Activated CD4-positive, alpha-beta T cell treated with anti-CD3 and anti-CD28 coated beads, Interleukin-2, Interleukin-4, amounts not matched to agents 100 ng/mL and 50 ng/mL, durations not matched to agents 16 hours and 8 hours (primary cell): ENCODE results near the gene IPO11.
"Not testable (repeated sequence)": the region's sequence is repeated elsewhere in the genome, so short reads cannot be mapped to it uniquely, and the experiment has no call there.

Source experiments
- DNase-seq: peaks from one replicate; pipeline ENCODE4 v3.0.0-alpha.2; 2020; ENCODE audit warnings: low spot score

Gene IPO11

GRCh38 chr5:62603934-62604333 lies 191.4 kb downstream of the IPO11 start:
- DNase-seq = no peak

DNA sequence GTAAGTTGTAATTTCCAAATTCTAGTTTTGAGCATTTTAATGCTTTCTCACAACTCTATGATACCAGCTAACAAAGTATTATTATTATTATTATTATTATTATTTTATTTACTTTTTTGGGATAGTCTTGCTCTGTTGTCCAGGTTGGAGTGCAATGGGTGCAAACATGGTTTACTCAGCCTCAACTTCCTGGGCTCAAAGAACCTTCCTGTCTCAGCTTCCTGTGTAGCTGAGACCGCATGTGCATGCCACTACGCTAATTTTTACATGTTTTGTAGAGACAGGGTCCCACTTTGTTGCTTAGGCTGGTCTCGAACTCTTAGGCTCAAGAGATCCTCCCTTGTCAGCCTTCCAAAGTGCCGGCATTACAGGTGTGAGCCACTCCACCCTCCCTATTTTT lies 193.1 kb downstream of the IPO11 start:
- DNase-seq = no peak

DNA sequence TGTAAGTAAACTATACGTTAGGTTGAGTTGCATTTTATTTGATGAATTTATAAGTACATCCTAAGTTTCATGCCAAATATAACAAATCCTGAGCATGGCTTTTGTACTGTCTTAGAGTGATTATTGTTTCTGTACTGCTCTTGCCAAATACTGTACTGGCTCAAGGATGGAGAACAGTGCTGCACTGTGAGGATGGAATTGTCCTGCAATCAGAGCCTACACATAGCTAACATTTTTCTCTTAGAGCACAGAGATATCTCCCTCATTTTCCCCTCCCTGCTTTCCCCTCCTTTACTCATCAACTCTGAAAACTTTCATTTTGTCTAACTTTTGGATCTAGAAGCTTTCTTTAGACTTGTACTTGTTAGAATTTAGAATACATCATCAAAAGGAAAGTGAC lies 194.3 kb downstream of the IPO11 start:
- DNase-seq = no peak

DNA sequence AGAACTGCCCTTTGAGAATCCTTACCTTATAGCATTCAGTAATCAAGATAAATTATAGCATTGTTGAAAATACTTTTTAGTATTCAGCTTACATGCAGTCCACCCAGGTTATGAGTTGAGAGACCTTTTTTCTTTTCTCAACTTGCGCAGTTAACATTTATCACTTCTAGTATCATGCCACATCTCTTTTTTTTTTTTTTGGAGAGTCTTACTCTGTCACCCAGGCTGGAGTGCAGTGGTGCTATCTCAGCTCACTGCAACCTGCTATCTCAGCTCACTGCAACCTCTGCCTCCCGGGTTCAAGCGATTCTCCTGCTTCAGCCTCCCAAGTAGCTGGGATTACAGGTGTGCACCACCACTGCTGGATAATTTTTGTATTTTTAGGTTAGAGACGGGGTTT lies 195.1 kb downstream of the IPO11 start:
- DNase-seq = no peak

DNA sequence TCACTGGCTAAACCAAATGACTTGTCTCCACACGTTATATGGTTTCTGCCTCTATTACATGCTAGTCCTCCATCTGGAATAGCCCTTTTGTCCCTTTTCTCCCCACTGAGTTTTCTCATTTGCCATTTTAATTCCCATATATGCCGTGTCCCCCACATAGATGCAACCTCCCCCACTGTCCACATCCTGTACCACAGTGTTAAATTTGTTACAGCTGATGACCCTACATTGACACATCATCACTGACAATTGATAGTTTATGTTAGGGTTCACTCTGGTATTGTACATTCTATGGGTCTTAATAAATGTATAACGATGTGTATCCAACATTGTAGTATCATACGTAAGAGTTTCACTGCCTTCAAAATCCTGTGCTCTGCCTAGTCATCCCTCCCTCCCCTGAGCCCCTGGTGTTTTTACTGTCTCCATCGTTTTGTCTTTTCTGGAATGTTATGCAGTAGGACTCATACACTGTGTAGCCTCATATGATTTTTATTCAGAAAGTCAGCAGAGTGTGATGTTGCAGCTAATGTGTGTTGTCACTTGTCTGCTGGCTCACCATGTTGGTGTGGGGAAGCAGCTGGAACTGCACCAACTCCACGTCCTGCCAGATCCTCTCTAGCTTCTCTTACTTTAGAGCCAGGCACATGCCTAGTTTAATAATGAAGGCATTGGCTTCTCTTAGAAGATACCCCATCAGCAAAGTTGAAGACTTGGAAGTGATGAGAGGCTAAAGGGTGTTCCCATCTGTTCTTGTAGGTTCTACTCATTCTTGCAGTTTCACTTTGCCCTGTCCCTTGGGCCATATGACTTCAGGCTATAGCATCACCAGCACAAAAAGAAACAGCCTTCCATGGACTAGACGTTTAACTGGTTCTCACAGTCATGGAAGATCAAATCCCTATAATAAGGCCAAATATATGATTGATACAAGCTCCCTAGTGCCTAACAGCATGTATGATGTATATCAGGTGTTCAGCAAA lies 196.3 kb downstream of the IPO11 start:
- no peak for DNase-seq

DNA sequence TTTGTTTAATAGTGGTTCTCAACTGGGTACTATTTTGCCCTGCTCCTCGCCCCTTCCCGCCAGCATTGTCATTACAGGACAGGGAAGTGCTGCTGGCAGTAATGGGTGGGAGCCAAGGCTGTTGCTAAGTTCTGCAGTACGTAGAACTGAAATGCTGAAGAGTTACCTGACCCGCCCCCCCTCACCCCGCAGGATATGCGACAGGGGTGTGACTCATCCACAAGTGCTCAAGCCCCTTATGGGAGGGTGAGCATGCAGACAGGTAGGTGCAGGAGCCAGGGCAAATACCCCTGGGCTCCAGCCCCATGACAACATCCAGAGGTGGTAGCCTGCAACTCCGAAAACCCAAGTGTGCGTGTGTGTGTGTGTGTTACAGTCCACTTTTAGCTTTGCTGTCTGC lies 201.8 kb downstream of the IPO11 start:
- DNase-seq = no peak

DNA sequence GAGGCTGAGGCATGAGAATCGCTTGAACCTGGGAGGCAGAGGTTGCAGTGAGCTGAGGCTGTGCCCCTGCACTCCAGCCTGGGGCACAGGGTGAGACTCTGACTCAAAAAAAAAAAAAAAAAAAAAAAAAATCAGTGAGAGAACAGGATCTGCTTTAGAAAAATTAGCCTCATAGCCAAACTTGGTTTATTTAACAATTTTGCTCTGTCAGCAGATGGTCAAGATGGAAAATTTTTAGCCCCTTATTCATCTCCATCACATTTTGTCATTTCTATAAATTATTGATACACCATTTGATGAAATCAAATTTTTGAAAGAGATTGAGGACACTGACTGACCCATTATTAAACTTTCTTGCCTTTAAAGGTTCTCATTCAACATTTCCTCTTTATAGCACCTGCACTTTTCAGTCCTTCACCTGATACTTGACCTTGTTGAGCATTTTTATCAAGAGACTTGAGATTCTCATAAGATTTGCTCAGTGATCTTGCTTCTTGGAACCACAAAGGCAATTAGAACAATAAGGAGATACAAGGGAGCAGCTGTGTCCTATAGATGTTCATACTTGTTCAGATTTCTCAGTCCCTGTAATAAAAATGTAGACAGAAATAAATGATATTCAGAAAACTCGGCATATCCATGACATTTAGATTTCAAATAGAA lies 204.2 kb downstream of the IPO11 start:
- no peak for DNase-seq

- no peak for DNase-seq
These were observed 205.4 kb downstream of the IPO11 start for GRCh38 chr5:62617943-62618342.

- DNase-seq = no peak
These were observed 208.2 kb downstream of the IPO11 start for GRCh38 chr5:62620761-62621160.

DNA sequence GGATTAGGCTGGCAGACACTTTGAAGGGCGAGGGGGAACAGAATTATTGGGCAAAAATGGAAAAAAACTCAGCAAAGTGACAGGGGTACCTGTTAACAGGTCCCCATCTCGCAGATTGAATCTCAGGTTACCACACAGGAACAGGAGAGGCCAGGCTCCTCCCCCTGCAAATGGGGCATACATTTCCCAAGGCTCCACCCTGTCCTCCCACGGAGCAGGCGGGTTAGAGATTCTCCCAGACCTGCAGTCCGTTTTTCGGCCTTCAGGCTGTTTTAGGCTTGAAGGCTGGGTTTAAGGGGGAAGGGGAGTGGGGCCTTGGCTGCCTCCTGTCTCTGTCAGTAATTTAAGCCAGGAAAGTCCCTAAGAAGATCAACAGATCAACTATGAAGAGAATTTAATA lies 208.7 kb downstream of the IPO11 start:
- DNase-seq = no peak

GRCh38 chr5:62623271-62623670 lies 210.7 kb downstream of the IPO11 start:
- no peak for DNase-seq

- not testable (repeated sequence) for DNase-seq
These were observed 211.9 kb downstream of the IPO11 start for GRCh38 chr5:62624436-62624835.

DNA sequence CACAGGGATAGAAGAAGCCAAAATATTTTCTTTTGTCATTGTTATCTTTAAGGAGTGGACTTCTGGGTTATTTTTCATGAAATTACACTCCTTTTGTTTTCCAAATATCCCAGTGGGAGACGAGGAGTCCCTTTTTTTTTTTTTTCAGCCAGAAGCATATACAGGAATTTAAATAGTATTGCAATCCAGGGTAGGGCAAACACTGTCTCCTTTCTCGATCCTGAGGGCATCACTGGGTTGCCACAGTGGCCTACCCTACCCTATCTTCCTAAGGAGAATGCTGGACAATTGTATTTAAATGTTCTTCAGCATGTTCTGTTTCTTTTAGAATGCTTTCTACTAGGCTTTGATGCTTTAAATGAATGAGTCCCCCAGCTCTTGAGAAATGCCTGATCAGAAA lies 214.0 kb downstream of the IPO11 start:
- no peak for DNase-seq

GRCh38 chr5:62627121-62627520 lies 214.6 kb downstream of the IPO11 start:
- DNase-seq = no peak

- no peak for DNase-seq
These were observed 215.3 kb downstream of the IPO11 start for GRCh38 chr5:62627901-62628300.

DNA sequence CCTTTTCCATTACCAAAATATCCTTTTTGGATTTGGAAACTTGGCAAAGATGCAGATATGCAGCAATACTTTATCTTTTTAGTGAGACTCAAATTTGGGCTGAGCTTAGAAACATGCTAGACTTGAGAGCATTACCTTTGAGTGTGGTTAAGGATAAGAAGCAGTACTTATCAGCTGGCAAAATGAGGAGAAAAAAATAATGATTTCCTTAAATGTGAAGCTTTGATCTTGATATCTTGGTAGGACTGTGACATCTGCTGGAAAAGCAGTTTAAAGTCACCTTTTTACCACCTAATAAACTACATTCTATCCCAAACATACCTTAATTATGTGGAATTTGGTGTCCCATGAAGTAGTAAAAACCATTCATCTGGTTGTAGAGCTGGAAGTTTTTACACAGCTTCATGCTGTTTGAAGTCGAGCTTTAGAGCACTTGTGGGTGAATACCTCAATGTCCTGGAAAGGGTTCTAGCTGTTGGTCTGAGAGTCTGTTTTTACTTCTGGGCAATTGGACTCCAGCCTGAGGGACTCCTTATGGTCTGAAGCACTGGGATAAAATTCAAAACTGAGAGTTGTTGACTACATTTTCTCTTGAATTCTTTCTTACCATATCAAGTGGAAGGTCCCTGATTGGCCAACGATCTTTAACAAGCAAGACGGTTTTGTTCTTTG lies 219.5 kb downstream of the IPO11 start:
- DNase-seq = no peak

- DNase-seq = no peak
These were observed 220.7 kb downstream of the IPO11 start for GRCh38 chr5:62633243-62633642.

GRCh38 chr5:62640446-62640845 lies 227.9 kb downstream of the IPO11 start:
- no peak for DNase-seq

DNA sequence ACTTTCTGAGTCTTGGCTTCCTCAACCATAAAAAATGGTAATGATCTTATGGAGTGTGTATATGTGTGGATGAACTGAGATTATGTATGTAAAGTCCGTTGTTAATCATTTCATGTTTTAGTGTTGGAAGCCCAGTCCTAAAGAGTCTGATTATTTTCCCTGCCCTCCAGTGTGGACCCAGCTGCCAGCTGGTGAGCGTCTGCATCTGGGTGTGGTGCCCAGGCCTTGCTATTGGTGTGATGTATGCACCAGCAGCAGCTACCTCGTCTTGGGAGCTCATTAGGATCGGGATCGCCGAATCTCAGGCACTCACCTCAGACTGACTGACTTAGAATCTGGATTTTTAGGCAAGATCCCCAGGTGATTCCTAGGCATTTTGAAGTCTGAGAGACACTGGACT lies 229.9 kb downstream of the IPO11 start:
- DNase-seq = no peak

DNA sequence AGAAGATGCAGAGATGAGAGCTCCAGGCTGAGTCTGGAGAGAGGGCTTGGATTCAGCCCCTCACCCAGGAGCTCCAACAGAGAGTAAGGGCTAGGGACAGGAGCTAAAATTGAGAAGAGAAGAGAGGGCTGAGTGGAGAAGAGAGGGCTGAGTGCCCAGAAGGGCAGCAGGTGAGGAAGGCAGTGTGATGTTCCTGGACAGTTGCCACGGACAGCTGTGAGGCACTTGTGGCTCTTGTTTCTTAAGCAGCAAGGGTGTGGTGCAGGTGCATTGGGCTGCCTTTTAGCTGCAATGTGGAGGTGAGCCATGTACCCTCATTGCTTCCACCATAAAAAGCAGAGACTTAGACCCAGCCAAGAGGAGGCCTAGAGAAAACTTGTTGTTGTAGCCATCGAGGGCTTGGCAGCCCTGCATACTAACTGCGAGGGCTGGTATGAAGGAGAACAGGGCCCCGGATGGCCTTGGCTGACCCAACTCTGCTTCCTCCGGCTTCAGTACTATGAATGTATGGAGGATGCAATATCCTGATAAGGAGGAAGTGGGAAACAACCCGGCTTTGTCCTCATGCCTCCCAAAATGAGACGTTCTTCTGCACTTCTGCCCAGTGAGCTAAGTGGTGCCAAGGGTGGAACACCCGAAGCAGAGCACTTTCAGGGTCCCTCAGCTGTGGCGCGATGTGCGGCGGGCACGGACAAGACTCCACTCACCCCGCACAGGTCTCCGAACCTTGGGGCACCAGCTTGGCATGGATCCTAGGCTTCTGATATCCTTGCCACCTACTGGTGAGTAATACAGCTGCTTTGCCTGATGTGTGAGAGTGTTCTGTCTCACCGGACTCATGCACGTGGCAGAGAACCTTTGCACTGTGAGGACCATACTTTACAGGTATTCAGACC lies 231.2 kb downstream of the IPO11 start:
- no peak for DNase-seq

GRCh38 chr5:62645223-62645622 lies 232.7 kb downstream of the IPO11 start:
- no peak for DNase-seq

GRCh38 chr5:62647241-62647640 lies 234.7 kb downstream of the IPO11 start:
- DNase-seq = no peak
